ENCODE data around the gene NFX1.
A peak's percentile ranks its signal among the peaks of the same experiment; 100 is the strongest.
"Not testable (repeated sequence)": the region's sequence is repeated elsewhere in the genome, so short reads cannot be mapped to it uniquely, and the experiment has no call there.

Gene NFX1

GRCh38 chr9:33395159-33395879 is 105.0 kb downstream of the NFX1 start:
- intact Hi-C loops (cut with DNase I); DNase-seq: not testable (repeated sequence)

DNA sequence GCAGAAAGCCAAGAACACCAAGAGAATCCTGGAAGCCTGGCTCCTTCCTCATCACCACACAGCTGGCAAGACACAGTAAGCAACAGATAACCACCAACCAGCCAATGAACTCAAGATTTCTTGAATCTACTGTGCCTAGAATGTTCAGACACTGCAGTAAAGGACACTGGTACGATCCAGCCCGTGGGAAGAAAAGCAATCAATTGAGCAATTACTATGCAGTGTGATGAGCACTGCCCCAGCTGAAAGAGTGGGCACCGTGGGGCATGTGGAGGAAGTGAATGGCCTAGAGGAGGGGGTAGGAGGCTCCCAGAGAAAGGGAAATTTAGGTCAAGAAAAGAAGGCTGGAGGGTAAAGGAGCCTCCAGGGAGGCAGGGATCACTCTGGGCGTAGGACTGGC is 107.5 kb downstream of the NFX1 start:
- intact Hi-C loops (cut with DNase I); DNase-seq: not testable (repeated sequence)

GRCh38 chr9:33399047-33399446 is 108.7 kb downstream of the NFX1 start:
- DNase-seq; intact Hi-C loops (cut with DNase I): not testable (repeated sequence)

GRCh38 chr9:33401809-33402208 is 111.5 kb downstream of the NFX1 start:
- intact Hi-C loops (cut with DNase I): not testable (repeated sequence)

DNA sequence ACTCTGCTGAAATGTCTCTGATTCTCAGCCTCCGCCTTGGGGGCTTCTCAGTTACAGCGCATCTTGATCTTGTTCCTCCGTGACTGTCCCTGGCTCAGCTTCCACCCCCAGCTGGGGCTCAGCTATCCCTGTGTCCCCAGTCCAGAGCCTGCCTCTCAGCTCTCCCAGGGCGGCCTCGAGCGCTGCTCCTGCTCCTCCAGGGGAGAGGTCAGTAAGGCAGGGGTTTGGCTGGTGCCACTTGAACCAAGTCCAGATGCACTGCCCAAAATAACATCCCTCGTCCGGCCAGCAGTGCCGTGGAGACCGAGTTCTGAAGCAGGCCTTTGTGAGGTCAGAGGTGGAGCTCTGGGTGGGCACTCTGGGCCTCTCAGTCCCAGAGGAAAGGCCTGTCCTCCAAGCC is 112.1 kb downstream of the NFX1 start, which contains the start of gene AQP7:
Gene AQP7, minus strand, starts transcription at position 198 of the 400 bp plus-strand sequence. CDS start 1,306 bp downstream, outside the sequence.
- intact Hi-C loops (cut with DNase I): not testable (repeated sequence)

More at GRCh38 chr9:33401809-33402208, 111.5 kb downstream of the NFX1 start:
- DNase-seq: not testable (repeated sequence)

GRCh38 chr9:33403941-33404787 is 113.8 kb downstream of the NFX1 start:
- no peak for DNase-seq
- intact Hi-C loops (cut with DNase I): no loop called here

More for the DNA sequence above, 112.1 kb downstream of the NFX1 start, which contains the start of gene AQP7:
- not testable (repeated sequence) for DNase-seq

DNA sequence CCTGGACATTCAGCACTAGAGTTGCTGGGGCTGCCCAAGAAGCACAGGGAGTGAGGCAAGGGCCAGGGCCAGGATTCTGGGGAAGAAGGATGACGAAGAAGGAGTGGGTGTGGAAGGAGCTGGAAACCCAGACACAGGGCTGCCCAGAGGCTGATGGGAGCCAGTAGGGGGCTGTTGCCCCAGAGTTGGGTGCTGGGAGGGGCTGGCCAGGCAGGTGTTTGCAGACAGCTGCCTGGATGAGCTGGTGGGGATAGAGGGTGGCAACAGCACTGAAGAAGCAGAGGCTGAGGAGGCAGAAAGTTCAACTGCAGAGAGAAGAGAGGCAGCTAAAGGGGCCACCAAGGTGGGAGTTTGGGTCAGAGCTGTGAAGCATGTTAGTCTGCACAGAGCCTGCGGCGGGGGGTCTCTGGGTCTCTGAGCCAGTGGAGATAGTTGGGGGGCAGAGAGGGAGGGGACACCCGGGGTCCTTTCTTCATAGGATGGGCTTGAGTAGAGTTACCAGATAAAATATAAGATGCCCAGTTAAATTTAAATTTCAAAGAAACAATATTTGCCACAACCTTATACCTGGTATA is 114.6 kb downstream of the NFX1 start:
- no peak for DNase-seq
- intact Hi-C loops (cut with DNase I): no loop called here

- intact Hi-C loops (cut with DNase I): no loop called here
- DNase-seq: no peak
These were observed 116.7 kb downstream of the NFX1 start for GRCh38 chr9:33407061-33407460.

DNA sequence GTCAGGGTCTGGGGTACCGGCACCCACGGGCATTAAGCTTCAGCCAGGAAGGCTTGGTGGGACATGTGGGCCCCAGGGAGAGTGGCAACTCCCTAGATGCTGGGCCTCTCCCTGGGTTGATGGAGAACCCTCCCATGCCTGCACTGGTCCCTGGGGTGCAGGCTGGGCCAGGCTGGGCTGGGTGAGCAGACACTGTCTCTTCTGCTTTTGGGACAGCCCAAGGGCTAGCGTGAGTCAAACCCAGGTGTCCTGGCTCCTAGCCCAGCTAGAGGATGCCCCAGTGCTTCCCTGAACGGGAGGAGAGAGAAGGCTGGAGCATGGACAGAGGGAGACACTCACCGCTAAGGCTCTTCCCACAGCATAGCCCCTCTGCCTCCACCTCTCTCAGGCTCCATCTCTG is 117.8 kb downstream of the NFX1 start:
- intact Hi-C loops (cut with DNase I): no loop called here
- no peak for DNase-seq

GRCh38 chr9:33414268-33414667 is 124.0 kb downstream of the NFX1 start:
- intact Hi-C loops (cut with DNase I): no loop called here

GRCh38 chr9:33414889-33415500 is 124.7 kb downstream of the NFX1 start:
- DNase-seq: no peak

More at GRCh38 chr9:33414268-33414667, 124.0 kb downstream of the NFX1 start:
- no peak for DNase-seq

GRCh38 chr9:33415501-33416038 is 125.3 kb downstream of the NFX1 start:
- DNase-seq: peak in 40 of 42 donors; percentile 25 to 83 (median 54)
- intact Hi-C loops (cut with DNase I): no loop called here

More at GRCh38 chr9:33414889-33415500, 124.7 kb downstream of the NFX1 start:
- intact Hi-C loops (cut with DNase I): no loop called here

DNA sequence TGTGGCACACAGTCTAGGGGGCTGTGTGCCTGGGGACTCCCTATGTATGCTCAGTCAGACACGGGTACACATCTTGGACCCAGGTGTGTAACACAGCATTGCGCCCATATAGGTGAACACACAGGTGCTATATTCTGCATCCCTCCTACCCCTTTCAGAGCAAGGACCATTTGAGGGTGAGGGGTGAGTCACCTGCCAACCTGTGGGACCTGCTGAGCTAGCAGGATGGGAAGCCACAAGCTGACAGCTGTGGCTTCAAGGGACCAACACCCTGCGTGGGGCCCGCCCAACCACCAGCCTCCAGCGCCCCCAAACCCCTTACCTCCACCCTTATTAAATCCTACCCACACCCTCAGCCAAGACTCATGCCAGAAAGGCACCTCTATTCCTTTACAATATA is 126.7 kb downstream of the NFX1 start:
- intact Hi-C loops (cut with DNase I): no loop called here
- no peak for DNase-seq

DNA sequence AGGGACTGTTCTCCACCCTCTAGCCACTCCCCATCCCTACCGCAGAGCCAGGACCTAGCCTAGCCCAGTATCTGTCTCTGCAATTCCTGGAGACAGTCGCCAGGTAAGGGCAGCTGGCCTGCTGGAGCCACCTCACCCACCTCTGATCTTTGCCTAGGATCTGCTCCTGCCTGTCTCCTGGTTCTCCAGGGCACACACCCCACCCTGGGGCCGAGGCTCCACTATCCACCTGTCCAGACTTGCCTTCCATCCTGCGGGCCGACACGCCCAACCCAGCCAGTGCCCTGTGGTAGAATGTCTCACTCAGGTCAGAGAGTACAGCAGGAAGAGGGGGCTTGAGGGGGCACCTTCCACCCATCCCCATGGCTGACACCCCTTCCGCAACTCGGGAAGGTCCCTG is 127.8 kb downstream of the NFX1 start:
- DNase-seq: no peak
- intact Hi-C loops (cut with DNase I): no loop called here

DNA sequence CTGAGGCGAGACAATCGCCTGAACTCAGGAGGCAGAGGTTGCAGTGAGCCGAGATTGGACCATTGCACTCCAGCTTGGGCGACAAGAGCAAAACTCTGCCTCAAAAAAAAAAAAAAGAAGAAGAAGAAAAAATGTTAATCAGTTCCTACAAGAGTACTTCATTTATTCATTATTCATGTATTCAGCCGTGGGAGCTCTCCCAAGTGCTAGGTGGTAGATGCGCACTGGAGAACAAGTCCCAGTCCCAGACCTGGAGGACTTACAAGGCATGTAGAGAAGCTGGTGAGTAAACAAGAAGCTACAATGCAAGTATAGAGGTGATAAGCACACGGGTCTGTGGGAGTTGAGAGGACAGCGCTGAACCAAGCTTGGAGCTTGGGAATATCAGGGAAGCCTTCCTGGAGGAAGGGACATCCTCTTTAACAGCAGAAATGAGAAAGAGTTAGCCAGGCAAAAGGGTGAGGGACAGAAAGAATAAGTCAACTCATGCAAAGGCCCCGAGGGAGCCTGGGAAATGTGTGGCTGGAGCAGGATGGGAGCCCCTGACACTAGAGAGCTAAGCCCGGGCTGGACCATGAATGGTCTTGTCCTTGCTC is 129.5 kb downstream of the NFX1 start:
- no peak for DNase-seq
- intact Hi-C loops (cut with DNase I): no loop called here

All from head of caudate nucleus (tissue), 42 donors.